Neural cell (in vitro differentiated cells): ENCODE measurements around the gene WDR37. TPM values are rescaled to one million over a fixed set of nuclear protein-coding genes. Genes with fewer than 3 reads are reported as not detected.

ENCODE experiments used
- H2AFZ ChIP-seq: fragments of 200-600, 300-800 bp; sonication (generic), shearing (Covaris generic); 2 replicates; pipeline ENCODE4 v1.6.0; 2014; ENCODE audit warnings: low read depth, mild to moderate bottlenecking, antibody characterized with exemption, low read length, moderate library complexity
- H3F3A ChIP-seq: fragments of 200-600 bp; shearing (Covaris generic); 2 replicates; pipeline ENCODE4 v1.6.1; 2016; ENCODE audit warnings: mild to moderate bottlenecking, moderate library complexity, mixed read lengths, antibody characterized with exemption, low read length; ENCODE audit not compliant: insufficient read depth, poor library complexity, severe bottlenecking
- H3K27ac ChIP-seq: fragments of 200-600, 300-800 bp; sonication (generic), shearing (Covaris generic); 2 replicates; pipeline ENCODE4 v1.5.1; 2014; ENCODE audit warnings: mild to moderate bottlenecking, low read length, moderate library complexity
- H3K27me3 ChIP-seq: fragments of 300-800, 200-600 bp; sonication (generic), shearing (Covaris generic); 2 replicates; pipeline ENCODE4 v1.6.0; 2014; ENCODE audit warnings: mild to moderate bottlenecking, low read depth, low read length, moderate library complexity; ENCODE audit not compliant: insufficient read depth
- H3K36me3 ChIP-seq: fragments of 300-800, 200-600 bp; sonication (generic), shearing (Covaris generic); 2 replicates; pipeline ENCODE4 v1.5.1; 2014; ENCODE audit warnings: mild to moderate bottlenecking, antibody characterized with exemption, low read length, moderate library complexity; ENCODE audit not compliant: insufficient read depth
- H3K4me2 ChIP-seq: fragments of 300-800, 200-600 bp; sonication (generic), shearing (Covaris generic); 2 replicates; pipeline ENCODE4 v1.6.0; 2014; ENCODE audit warnings: mild to moderate bottlenecking, low read length
- H3K4me3 ChIP-seq: fragments of 300-800, 200-600 bp; sonication (generic), shearing (Covaris generic); 2 replicates; pipeline ENCODE4 v1.5.1; 2014; ENCODE audit warnings: mild to moderate bottlenecking, low read length, moderate library complexity
- H3K79me2 ChIP-seq: fragments of 200-600 bp; shearing (Covaris generic); replicated peaks from 2 replicates; pipeline ENCODE4 v1.6.0; 2014; ENCODE audit warnings: mild to moderate bottlenecking, low read length, moderate library complexity; ENCODE audit not compliant: insufficient read depth
- H3K9ac ChIP-seq: fragments of 300-800, 200-600 bp; sonication (generic), shearing (Covaris generic); 2 replicates; pipeline ENCODE4 v1.6.1; 2016; ENCODE audit warnings: mild to moderate bottlenecking, low read length, mixed read lengths
- H3K9me2 ChIP-seq: fragments of 200-600 bp; shearing (Covaris generic); 2 replicates; pipeline ENCODE4 v1.6.1; 2016; ENCODE audit warnings: mild to moderate bottlenecking, low read length, mixed read lengths; ENCODE audit not compliant: insufficient read depth
- H3K9me3 ChIP-seq: fragments of 200-600, 300-800 bp; sonication (generic), shearing (Covaris generic); 2 replicates; pipeline ENCODE4 v1.6.1; 2016; ENCODE audit warnings: mild to moderate bottlenecking, mixed run types, low read length, moderate library complexity, mixed read lengths
- H4K20me1 ChIP-seq: fragments of 200-600 bp; shearing (Covaris generic); 2 replicates; pipeline ENCODE4 v1.6.1; 2016; ENCODE audit warnings: mild to moderate bottlenecking, mixed run types; ENCODE audit not compliant: insufficient read depth
- CTCF ChIP-seq: fragments of 450-650 bp; IDR thresholded peaks from 2 replicates; pipeline ENCODE4 v1.5.1; 2014; ENCODE audit warnings: antibody characterized with exemption, mild to moderate bottlenecking, moderate library complexity; ENCODE audit not compliant: poor library complexity, severe bottlenecking
- EP300 ChIP-seq: fragments of 450-650 bp; conservative IDR thresholded peaks from 2 replicates; pipeline ENCODE4 v1.6.1; 2014; ENCODE audit warnings: antibody characterized with exemption, mild to moderate bottlenecking, moderate library complexity; ENCODE audit not compliant: poor library complexity, severe bottlenecking
- EZH2 ChIP-seq: fragments of 200-600, 300-800 bp; shearing (Covaris generic), sonication (generic); IDR thresholded peaks from 2 replicates; pipeline ENCODE4 v1.6.1; 2014; ENCODE audit warnings: antibody characterized with exemption, low read length, borderline replicate concordance, mild to moderate bottlenecking; ENCODE audit not compliant: insufficient read depth, poor library complexity, severe bottlenecking
- MXI1 ChIP-seq: fragments of 450-650 bp; conservative IDR thresholded peaks from 2 replicates; pipeline ENCODE4 v1.6.1; 2014; ENCODE audit warnings: antibody characterized with exemption, mild to moderate bottlenecking; ENCODE audit not compliant: poor library complexity, severe bottlenecking
- POLR2AphosphoS5 ChIP-seq: IDR thresholded peaks from 2 replicates; pipeline ENCODE4 v1.6.1; 2012
- RAD21 ChIP-seq: fragments of 450-650 bp; conservative IDR thresholded peaks from 2 replicates; pipeline ENCODE4 v1.6.1; 2014; ENCODE audit warnings: antibody characterized with exemption, mild to moderate bottlenecking, moderate library complexity
- REST ChIP-seq: IDR thresholded peaks from 2 replicates; pipeline ENCODE4 v1.6.1; 2012; ENCODE audit warnings: borderline replicate concordance
- SMC3 ChIP-seq: fragments of 450-650 bp; conservative IDR thresholded peaks from 2 replicates; pipeline ENCODE4 v1.6.1; 2014; ENCODE audit warnings: antibody characterized with exemption, mild to moderate bottlenecking, moderate library complexity; ENCODE audit not compliant: poor library complexity
- TAF1 ChIP-seq: IDR thresholded peaks from 2 replicates; pipeline ENCODE4 v1.6.1; 2012; ENCODE audit warnings: low read depth
- polyA plus RNA-seq: library from polyadenylated mRNA; depleted of rRNA; stranded (reverse); fragments of >200 nt; gene quantifications from 2 replicates; pipeline ENCODE4 v1.2.3, GENCODE V29; 2014

WDR37 gene
- polyA plus RNA-seq, 1 donor from 2014 or later, result 32.3 TPM

- Histone ChIP-seq H2AFZ (no peak overlapping the region), H3K9ac (no peak overlapping the region), H3K4me2 (no peak overlapping the region), H3K36me3 (no peaks in the 10 kb centered on the region), H4K20me1 (no peaks in the 10 kb centered on the region), H3F3A (no peaks in the 10 kb centered on the region), H3K27me3 (no peaks in the 10 kb centered on the region), H3K79me2 (no peaks in the 10 kb centered on the region), H3K9me2 (no peaks in the 10 kb centered on the region), H3K4me3 (no peak overlapping the region), H3K9me3 (no peaks in the 10 kb centered on the region), H3K27ac (no peak overlapping the region)
- TF ChIP-seq SMC3 (no peak), TAF1 (no peak), EP300 (no peak), REST (no peak), CTCF (no peak), RAD21 (no peak), EZH2 (no peak), MXI1 (no peak), POLR2AphosphoS5 (no peak)
Observed at GRCh38 chr10:1094112-1095057, 38.2 kb downstream of the WDR37 start.

DNA sequence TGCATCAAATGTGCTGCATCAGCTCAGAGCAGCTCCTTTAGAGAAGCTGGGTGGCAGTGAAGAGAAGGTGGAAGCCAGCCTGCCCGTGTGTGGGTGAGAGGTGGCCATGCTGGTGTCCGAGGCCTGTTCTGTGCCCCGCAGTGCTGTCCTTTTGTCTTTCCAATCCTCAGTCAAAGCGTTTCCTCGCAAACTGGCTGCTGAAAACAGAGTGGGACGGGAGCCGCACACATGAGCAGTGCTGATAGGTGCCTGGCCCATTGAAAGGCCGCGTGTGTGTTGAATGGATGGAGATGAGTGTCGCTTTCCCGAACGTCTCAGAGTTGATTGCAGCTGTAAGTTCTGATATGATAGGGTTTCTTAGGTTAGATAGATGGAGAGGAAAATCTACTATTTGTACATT, 39.3 kb downstream of the WDR37 start:
- Histone ChIP-seq H3K9me2 (no peaks in the 10 kb centered on the region), H3K9ac (no peak overlapping the region), H3K27ac (no peak overlapping the region), H3K4me3 (no peak overlapping the region), H4K20me1 (no peaks in the 10 kb centered on the region), H3K79me2 (no peaks in the 10 kb centered on the region), H3K9me3 (no peaks in the 10 kb centered on the region), H2AFZ (no peak overlapping the region), H3K36me3 (no peaks in the 10 kb centered on the region), H3K27me3 (no peaks in the 10 kb centered on the region), H3K4me2 (no peak overlapping the region), H3F3A (no peaks in the 10 kb centered on the region)
- no peak for TF ChIP-seq EZH2
- no peak for TF ChIP-seq MXI1
- no peak for TF ChIP-seq RAD21
- TF ChIP-seq TAF1, result no peak
- TF ChIP-seq POLR2AphosphoS5, result no peak
- no peak for TF ChIP-seq CTCF
- TF ChIP-seq REST, result no peak
- TF ChIP-seq SMC3, result no peak
- no peak for TF ChIP-seq EP300
